Stimulated activated CD8-positive, alpha-beta memory T cell treated with anti-CD3 and anti-CD28 coated beads, Interleukin-4, amount 100 ng/mL, for 4 hours (primary cell): ENCODE results near the gene CAMK2A.
"Not testable (repeated sequence)": the region's sequence is repeated elsewhere in the genome, so short reads cannot be mapped to it uniquely, and the experiment has no call there.

Experiments used
- DNase-seq, 2 donors: peaks; one replicate each; pipeline ENCODE4 v3.0.0-alpha.2; 2020; ENCODE audit warnings: low read depth in 2 of 2, low spot score in 1 of 2

Gene CAMK2A

DNA sequence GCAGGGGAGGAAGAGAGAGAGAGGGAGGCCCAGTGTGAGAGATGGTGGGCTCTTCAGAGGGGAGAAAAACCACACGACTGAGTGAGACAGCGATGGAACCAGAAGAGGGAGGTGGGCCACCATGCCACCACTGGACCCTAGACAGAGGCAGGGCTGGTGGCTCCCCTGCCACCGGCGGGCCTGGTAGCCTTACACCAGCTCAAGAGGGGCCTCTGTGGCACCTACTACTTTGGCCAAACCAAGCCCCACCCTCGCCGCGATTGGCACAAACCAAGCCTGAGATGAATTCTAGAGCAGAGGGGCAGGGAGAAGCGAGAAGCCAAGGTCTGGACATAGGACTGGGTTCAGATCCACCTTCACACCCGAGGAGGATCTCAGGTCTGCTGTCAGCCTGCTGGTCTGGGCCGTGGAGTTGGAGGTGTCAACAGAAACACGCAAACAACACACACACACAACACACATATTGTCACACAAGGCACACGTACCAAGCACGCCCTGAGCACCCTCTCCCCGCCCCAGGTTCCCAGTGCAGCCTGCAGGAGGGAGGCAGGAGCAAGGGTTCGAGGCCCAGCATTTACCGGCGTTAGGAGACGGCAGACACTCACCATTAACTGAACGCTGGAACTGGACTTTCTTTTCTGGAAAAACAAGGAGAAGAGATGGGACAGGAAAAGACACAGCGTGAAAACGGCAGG, 50.3 kb downstream of the CAMK2A start:
- DNase-seq = no peak

DNA sequence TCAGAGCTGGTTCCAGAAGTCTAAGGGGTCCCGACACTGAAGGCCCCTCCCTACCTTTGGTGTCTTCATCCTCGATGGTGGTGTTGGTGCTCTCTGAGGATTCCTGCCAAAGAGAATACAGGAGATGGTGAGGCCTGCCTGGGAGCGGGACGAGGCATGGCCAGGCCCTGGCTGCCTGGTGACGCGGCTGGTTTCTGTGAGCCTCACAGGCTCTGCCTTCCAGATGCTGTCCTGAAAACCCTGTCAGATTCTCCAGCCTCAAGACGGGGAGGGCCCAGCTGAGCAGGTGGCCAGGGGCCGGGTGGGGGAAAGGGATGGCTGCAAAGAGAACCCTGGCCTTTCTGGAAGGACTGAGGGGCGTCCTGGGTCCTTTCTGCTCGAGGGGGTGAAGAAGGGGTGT, 50.9 kb downstream of the CAMK2A start:
- no peak for DNase-seq

DNA sequence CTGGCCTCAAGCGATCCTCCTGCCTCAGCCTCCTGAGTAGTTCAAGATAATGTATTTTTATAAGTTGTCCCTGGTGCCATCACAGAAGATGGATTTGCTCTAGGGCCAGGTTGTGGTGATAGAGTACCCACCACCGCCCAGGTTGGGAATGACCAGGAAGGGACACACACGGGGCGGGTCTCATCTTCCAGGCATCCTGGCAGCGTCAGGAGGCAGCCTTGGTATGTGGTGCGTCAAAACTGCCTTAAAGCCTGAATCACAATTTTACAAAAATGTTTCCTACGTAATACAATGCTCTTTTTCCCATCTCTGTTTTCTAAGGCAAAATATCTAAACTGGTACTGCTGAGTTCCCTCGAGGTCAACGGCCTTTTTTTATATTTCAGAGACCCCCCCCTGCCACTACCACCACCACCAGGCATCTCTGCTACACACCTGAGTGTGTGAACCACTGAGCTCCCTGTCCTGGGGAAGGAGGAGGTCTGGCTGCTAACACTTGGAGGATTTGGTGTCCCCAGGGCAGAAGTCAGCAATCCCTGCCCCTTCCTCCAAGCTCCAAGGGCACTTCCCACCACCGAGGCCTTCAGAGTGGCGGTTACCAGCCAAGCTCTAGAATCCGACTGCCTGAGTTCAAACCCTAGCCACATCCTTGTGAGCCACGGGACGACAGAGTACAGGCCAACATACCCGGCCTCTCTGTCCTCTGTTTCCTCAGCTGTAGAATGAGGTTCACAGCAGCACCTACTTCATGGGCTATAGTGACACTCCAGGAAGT, 52.4 kb downstream of the CAMK2A start:
- DNase-seq = no peak

DNA sequence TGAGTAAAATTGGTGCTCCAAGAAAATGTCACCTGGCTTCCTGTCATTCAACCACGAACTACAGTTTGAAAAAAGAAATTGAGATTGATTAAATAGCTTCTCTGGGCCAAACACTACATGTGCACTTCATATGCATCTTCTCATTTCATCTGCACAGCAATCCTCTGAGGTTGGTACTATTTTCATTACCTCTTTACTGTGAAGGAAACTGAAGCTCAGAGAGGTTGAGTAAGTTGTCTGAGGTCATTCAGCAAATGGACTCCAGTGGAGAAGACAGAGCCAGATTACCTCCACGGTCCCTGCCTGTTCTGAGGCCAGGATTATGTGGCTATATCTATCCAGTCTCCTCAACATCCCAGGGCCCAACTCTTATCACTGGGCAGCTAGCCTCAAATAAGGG, 53.3 kb downstream of the CAMK2A start:
- DNase-seq = no peak

DNA sequence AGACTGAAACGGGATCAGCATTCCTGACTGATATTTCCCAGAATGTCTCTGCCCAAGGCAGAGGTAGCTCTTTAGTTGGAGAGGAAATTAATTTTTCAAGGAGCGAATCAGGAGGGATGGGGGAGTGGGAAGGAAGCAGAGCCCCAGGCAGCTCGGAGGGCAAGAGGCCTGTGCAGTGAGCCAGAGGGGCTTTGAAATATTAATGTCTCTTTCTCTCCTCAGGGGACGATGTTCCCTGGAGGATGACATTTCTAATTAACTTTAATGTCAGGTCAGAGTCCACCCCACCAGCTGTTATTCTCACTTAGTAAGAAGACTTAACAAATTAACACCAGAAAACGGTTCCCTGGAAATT, 54.1 kb downstream of the CAMK2A start:
- no peak for DNase-seq

DNA sequence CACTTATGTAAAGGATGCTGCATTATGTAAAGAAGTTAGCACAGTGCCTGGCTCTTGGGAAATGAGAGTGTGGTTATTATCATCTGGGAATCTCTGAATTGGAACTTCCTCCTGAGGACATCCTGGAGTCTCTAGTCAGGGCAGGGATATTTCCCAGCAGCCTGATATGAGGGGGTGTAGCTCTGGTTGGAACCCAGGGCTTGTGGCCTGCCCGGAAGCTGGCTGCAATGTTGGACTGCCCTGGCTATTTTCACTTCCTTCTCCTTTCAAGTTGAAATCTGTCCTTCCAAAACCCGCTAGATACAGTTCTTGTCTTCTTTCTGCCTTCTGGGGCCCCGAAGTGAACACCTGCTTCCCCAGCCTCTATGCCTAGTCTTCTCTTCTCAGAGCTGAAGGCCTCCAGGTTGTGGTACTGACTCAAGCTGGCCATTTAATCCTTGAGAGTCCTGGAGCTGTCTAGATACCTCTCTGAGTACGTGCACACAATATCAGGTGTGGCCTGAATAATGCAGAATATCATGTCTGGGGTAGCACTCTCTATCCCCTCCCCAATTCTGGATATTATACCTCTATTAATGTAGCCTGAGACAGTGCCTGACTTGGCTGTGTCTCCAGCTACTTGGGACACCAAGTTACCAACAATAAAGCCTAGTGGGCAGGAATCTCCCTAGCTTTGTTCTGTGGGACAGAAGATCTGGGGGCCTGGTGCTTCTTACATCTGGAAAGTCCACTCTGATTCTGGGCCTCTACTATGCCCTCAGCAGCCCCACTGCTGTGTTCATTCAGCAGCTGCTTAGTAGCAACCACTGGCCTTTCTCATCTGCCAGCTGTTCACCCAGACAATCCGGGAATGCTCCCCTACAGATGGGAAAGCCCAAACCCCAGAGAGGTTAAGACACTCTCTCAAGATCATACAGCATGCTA, 54.7 kb downstream of the CAMK2A start:
- no peak for DNase-seq

DNA sequence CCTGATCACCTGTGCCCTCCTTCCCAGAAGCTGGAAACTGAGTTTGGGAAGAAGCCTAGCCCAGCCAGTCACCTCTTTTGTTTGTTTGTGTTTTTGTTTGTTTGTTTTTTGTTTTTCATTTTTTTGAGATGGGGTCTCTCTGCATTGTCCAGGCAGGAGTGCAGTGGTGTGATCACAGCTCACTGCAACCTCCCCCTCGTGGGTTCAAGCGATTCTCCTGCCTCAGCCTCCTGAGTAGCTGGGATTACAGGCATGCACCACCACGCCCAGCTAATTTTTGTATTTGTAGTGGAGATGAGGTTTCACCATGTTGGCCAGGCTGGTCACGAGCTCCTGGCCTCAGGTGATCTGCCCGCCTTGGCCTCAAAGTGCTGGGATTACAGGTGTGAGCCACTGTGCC, 55.9 kb downstream of the CAMK2A start:
- DNase-seq = not testable (repeated sequence)

DNA sequence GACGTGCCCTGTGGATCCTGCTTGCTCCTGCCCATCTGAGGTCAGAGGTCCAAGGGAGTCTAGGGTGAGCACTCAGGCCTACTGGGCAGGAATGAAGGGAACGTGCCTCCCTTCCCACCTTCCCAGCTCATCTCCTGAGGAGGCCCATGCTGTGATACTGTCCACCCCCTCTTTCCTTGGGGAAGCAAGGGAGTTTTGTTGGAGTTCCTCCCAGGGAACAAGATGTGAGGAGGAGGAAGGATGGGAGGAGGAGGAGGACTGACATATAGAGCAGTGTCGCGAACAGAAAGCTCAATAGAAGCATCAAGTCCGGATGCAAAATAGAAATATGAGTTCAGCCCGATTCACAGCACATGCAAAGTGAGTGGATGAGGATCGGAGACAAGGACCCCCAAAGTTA, 58.7 kb downstream of the CAMK2A start:
- no peak for DNase-seq

DNA sequence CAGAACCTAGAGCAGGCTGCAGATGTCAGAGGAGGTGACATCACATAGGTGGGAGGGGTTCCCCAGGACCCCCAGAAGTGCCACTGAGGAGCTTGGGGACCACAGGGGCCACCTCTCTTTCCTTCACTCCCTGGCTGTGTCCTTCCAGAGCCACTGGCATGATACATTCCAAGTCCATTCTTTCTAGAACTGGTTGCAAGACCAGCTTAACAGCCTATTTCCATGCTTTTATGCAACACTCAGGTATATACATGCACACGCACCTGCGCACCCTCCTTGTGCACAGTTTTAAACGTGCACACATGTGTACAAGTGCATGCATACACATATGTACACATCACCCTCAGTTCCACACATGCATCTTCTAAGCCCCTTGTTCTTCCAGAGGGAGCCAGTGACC, 60.0 kb downstream of the CAMK2A start:
- DNase-seq = no peak

DNA sequence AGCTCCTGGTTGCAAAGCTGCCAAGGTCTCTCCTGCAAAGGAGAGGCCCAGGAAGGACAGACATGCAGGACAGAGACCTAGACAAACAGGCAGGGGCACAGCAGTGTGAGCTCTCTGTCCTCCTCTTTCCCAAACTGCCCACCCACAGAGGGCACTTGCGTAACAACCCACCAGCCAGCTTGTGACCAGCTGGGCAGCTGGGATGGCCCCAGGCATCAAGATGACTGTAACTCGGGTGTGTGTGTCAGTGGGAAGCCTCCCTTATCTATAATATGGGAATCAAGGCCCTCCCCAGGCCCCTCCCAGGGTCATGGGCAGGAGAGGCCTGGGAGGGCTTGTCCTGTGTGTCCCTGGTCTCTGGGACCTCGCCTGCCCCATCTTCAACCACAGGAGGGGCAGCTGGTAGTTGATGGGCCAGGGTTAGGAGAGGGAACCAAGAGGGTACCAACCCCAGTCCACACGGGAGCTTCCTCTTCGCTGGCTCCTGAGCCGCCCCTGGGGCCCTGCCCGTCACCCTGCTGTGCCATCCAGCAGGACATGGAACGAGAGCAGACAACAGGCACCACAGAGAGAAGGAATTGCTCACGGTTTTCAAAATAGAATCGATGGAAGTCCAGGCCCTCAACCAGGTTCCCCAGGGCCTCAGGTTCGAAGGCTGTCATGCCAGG, 61.8 kb downstream of the CAMK2A start:
- DNase-seq = no peak

DNA sequence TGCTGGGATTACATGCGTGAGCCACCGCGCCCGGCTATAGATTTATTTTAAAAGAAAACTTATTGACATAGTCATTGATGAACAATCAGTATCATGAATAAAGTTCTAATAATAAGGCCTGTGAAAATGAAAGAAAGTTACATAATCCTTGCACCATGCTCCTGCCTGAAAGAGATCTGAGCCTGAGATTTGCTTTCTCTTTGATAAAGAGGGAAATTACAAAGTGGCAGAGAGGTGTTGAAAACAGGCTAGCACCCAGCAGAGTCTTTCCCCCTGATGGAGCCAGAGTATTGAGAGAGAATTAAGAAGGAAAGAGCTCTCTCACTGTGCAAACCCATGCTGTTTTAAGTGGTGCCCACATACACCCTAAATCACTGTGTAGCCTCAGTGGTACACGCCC, 62.5 kb downstream of the CAMK2A start:
- no peak for DNase-seq

DNA sequence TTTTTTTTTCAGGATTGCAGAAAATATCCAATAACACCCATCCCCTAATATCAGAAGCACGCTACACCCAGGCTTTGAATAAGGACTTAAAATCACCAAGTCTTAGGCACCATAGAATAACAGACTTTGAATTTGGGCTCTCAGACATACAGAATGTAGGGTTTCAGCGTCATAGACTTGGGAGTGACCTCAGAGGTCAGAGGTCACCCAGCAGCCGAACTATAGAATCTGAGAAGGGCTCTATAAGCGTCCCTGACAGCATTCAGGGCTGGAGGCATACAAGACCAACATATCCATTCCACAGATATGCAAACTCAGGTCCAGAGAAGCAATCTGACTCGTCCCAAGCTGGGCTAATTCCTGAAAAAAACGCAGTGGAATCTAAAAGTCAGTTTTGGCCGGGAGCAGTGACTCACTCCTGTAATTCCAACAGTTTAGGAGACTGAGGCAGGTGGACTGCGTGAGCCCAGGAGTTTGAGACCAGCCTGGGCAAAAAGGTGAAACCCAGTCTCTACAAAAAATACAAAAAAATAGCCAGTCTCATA, 65.0 kb downstream of the CAMK2A start:
- no peak for DNase-seq

DNA sequence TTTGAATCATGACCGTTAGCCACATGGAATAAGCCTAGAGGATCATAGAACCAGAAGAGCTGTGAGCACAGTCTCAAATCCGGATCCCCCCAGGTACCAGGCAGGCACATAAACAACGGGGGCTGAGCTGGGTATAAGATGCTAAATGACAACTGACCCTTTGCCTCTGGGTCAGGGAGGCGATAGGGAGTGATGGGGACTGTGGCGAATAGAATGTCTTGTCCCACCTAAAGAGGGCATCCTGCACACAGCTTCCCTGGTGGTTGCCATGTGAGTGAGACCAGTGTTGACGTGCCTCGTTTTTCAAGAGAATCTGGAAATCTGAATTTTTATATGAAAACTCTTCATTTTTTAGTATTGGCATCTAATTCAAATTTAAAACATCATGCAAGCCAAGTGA, 66.1 kb downstream of the CAMK2A start:
- DNase-seq = no peak

DNA sequence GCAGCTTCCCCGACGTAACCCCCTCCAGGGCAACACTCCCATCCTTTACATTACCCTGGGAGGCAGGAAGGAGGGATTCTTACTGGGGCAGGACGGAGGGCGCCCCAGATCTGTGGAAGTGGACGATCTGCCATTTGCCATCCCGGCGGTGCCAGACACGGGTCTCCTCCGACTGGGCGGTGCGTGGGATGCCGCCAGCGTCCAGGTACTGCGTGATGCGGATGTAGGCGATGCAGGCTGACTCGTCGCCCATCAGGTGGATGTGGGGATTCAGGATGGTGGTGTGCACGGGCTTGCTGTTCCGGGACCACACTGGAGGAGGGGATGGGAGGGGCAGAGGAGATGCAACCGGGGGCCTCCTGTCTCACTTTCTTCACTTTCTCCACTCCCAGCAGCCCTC, 66.7 kb downstream of the CAMK2A start:
- no peak for DNase-seq

DNA sequence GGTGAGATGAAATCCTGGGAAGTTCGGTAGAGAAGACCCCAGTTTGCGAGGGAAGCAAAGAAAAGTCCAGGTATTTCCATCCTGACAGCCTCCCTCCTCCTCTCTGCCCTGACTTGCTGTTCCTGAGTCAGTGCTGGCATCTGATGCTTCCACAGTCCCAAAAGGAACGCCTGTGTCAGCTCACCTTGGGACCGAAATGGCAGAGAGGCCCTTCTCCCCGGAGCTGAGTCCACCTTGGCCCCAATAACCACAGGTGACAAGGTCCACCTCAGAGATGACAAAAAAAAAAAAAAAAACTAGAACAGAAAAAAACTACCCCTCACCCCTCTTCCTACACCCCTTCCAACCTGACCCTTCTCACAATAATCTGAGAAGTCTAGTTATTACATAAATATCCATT, 68.1 kb downstream of the CAMK2A start:
- no peak for DNase-seq

DNA sequence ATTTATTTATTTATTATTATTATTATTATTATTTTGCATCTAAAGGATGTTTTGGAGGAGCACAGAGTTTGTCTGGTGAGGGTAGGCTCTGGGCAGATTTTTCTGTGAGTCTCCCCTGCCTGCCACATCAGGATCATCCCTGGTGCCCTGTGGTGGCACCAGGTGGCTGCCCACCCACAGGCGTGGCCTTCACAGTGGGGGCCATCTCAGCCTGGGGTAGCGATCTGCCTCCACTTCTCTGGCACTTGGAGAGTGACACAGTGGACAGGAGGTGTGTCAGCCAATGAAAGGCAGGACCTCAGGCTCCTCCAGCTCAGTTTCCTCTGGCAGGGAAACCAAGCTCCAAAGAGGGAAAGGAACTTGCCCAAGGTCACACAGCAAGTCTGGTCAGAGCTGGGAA, 69.7 kb downstream of the CAMK2A start:
- DNase-seq = no peak

DNA sequence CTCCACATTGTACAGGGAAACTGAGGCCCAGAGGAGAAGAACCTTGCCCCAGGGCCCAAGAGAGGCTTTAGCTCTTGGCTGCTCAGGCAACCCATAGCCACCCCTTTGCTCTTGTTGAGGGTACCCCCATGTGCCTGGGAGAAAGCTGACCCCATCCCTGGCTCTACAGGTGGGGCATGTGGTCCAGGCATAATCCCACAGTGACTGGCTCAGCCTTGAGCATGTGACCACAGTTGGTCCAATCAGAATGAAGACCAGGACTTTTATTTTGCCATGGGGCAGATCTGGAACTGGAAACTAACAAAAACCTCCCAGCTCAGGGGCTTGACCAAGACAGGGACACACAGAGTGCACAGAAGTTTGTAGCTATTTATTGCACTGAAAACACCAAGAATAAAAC, 70.4 kb downstream of the CAMK2A start:
- no peak for DNase-seq

DNA sequence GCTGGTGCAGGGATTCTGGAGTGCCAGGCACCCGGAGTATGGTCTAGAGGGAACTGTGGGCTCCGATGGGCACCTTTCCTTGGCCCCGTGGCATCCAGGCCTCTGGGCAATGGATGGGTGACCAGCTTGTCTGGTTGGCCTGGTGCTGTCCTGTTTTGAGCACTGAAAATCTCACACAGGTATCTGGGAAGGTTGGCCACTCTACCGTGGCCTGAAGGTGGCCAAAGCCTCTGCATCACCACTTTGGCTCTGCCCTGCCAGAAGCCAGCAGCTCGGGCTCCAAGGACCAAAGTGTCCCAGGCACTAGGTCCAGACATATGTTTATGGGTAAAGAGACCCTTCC, 70.9 kb downstream of the CAMK2A start:
- DNase-seq = no peak

DNA sequence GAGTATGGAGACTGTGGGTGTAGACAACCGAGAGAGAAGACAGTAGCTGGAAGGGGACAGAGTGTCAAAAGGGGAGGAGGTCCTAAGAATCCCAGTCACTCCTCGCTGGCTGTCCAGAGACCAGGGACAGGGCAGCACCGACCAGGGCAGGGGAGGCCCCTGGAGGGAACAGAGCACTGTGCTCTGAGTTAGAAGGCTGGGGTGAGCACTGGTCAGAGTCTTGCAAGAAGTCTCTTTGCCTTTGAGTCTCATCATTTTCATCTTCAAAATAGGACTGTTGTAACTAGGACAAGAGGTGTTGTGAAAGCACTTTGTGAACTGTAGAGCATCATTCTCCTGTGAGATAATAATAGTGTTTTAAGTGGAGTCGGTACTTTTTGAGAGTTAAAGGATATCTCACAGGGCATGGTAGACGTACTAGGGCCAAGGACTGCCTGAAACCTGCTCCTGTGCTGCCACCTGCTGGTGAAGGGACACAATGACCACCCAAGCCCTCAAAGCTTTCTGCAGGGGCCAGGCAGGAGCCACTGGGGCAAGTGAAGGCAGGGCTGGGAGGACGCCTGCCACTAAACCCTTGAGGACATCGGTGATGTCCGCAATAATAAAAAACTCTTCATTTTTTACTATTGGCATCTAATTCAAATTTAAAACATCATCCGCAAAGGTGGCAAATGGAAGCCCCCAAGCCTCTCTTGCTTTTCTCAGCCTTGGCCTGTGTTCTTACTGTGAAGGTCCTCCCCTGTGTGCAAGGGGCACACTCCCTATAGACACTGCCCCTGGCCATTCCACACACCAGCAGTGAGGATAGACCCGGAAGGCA, 71.5 kb downstream of the CAMK2A start:
- DNase-seq = peak; percentile 56 to 63

DNA sequence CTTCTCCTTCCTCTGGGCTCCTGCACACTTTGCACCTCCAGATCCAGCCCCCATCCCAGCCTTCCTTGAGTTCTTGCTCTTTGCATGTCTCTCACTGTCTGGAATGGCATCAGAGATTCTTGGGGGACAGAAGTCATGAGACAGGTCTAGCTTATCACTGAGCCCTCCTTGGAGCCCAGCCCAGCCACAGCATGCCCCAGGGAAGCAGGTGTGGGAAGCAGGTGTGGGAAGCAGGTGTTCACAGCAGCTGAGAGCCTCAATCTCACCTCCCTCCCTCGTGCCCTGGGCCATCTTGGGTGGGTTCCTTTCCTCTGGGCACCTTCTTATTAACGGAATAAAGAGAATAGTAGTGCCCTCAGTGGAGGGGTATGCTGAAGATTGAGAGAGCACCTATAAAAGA, 72.5 kb downstream of the CAMK2A start:
- no peak for DNase-seq
